Neural cell (in vitro differentiated cells): ENCODE results near the gene XAGE1B. TPM values are rescaled to one million over a fixed set of nuclear protein-coding genes. Genes with fewer than 3 reads are reported as not detected.
"Not testable (repeated sequence)": the region's sequence is repeated elsewhere in the genome, so short reads cannot be mapped to it uniquely, and the experiment has no call there.

Experiments used
- H2AFZ ChIP-seq: fragments of 200-600, 300-800 bp; sonication (generic), shearing (Covaris generic); 2 replicates; pipeline ENCODE4 v1.6.0; 2014; ENCODE audit warnings: low read depth, mild to moderate bottlenecking, antibody characterized with exemption, low read length, moderate library complexity
- H3F3A ChIP-seq: fragments of 200-600 bp; shearing (Covaris generic); 2 replicates; pipeline ENCODE4 v1.6.1; 2016; ENCODE audit warnings: mild to moderate bottlenecking, moderate library complexity, mixed read lengths, antibody characterized with exemption, low read length; ENCODE audit not compliant: insufficient read depth, poor library complexity, severe bottlenecking
- H3K27ac ChIP-seq: fragments of 200-600, 300-800 bp; sonication (generic), shearing (Covaris generic); 2 replicates; pipeline ENCODE4 v1.5.1; 2014; ENCODE audit warnings: mild to moderate bottlenecking, low read length, moderate library complexity
- H3K27me3 ChIP-seq: fragments of 300-800, 200-600 bp; sonication (generic), shearing (Covaris generic); 2 replicates; pipeline ENCODE4 v1.6.0; 2014; ENCODE audit warnings: mild to moderate bottlenecking, low read depth, low read length, moderate library complexity; ENCODE audit not compliant: insufficient read depth
- H3K36me3 ChIP-seq: fragments of 300-800, 200-600 bp; sonication (generic), shearing (Covaris generic); 2 replicates; pipeline ENCODE4 v1.5.1; 2014; ENCODE audit warnings: mild to moderate bottlenecking, antibody characterized with exemption, low read length, moderate library complexity; ENCODE audit not compliant: insufficient read depth
- H3K4me2 ChIP-seq: fragments of 300-800, 200-600 bp; sonication (generic), shearing (Covaris generic); 2 replicates; pipeline ENCODE4 v1.6.0; 2014; ENCODE audit warnings: mild to moderate bottlenecking, low read length
- H3K4me3 ChIP-seq: fragments of 300-800, 200-600 bp; sonication (generic), shearing (Covaris generic); 2 replicates; pipeline ENCODE4 v1.5.1; 2014; ENCODE audit warnings: mild to moderate bottlenecking, low read length, moderate library complexity
- H3K79me2 ChIP-seq: fragments of 200-600 bp; shearing (Covaris generic); replicated peaks from 2 replicates; pipeline ENCODE4 v1.6.0; 2014; ENCODE audit warnings: mild to moderate bottlenecking, low read length, moderate library complexity; ENCODE audit not compliant: insufficient read depth
- H3K9ac ChIP-seq: fragments of 300-800, 200-600 bp; sonication (generic), shearing (Covaris generic); 2 replicates; pipeline ENCODE4 v1.6.1; 2016; ENCODE audit warnings: mild to moderate bottlenecking, low read length, mixed read lengths
- H3K9me2 ChIP-seq: fragments of 200-600 bp; shearing (Covaris generic); 2 replicates; pipeline ENCODE4 v1.6.1; 2016; ENCODE audit warnings: mild to moderate bottlenecking, low read length, mixed read lengths; ENCODE audit not compliant: insufficient read depth
- H3K9me3 ChIP-seq: fragments of 200-600, 300-800 bp; sonication (generic), shearing (Covaris generic); 2 replicates; pipeline ENCODE4 v1.6.1; 2016; ENCODE audit warnings: mild to moderate bottlenecking, mixed run types, low read length, moderate library complexity, mixed read lengths
- H4K20me1 ChIP-seq: fragments of 200-600 bp; shearing (Covaris generic); 2 replicates; pipeline ENCODE4 v1.6.1; 2016; ENCODE audit warnings: mild to moderate bottlenecking, mixed run types; ENCODE audit not compliant: insufficient read depth
- EP300 ChIP-seq: fragments of 450-650 bp; conservative IDR thresholded peaks from 2 replicates; pipeline ENCODE4 v1.6.1; 2014; ENCODE audit warnings: antibody characterized with exemption, mild to moderate bottlenecking, moderate library complexity; ENCODE audit not compliant: poor library complexity, severe bottlenecking
- EZH2 ChIP-seq: fragments of 200-600, 300-800 bp; shearing (Covaris generic), sonication (generic); IDR thresholded peaks from 2 replicates; pipeline ENCODE4 v1.6.1; 2014; ENCODE audit warnings: antibody characterized with exemption, low read length, borderline replicate concordance, mild to moderate bottlenecking; ENCODE audit not compliant: insufficient read depth, poor library complexity, severe bottlenecking
- MXI1 ChIP-seq: fragments of 450-650 bp; conservative IDR thresholded peaks from 2 replicates; pipeline ENCODE4 v1.6.1; 2014; ENCODE audit warnings: antibody characterized with exemption, mild to moderate bottlenecking; ENCODE audit not compliant: poor library complexity, severe bottlenecking
- POLR2AphosphoS5 ChIP-seq: IDR thresholded peaks from 2 replicates; pipeline ENCODE4 v1.6.1; 2012
- RAD21 ChIP-seq: fragments of 450-650 bp; conservative IDR thresholded peaks from 2 replicates; pipeline ENCODE4 v1.6.1; 2014; ENCODE audit warnings: antibody characterized with exemption, mild to moderate bottlenecking, moderate library complexity
- SMC3 ChIP-seq: fragments of 450-650 bp; conservative IDR thresholded peaks from 2 replicates; pipeline ENCODE4 v1.6.1; 2014; ENCODE audit warnings: antibody characterized with exemption, mild to moderate bottlenecking, moderate library complexity; ENCODE audit not compliant: poor library complexity
- TAF1 ChIP-seq: IDR thresholded peaks from 2 replicates; pipeline ENCODE4 v1.6.1; 2012; ENCODE audit warnings: low read depth
- polyA plus RNA-seq: library from polyadenylated mRNA; depleted of rRNA; stranded (reverse); fragments of >200 nt; gene quantifications from 2 replicates; pipeline ENCODE4 v1.2.3, GENCODE V29; 2014
- TF ChIP-seq, protein P1 (sequence below): IDR thresholded peaks from 2 replicates; pipeline ENCODE4 v1.6.1; 2012; ENCODE audit warnings: borderline replicate concordance
- TF ChIP-seq, protein P2 (sequence below): fragments of 450-650 bp; IDR thresholded peaks from 2 replicates; pipeline ENCODE4 v1.5.1; 2014; ENCODE audit warnings: antibody characterized with exemption, mild to moderate bottlenecking, moderate library complexity; ENCODE audit not compliant: poor library complexity, severe bottlenecking

XAGE1B gene
- polyA plus RNA-seq, 1 donor from 2014 or later = not detected

DNA sequence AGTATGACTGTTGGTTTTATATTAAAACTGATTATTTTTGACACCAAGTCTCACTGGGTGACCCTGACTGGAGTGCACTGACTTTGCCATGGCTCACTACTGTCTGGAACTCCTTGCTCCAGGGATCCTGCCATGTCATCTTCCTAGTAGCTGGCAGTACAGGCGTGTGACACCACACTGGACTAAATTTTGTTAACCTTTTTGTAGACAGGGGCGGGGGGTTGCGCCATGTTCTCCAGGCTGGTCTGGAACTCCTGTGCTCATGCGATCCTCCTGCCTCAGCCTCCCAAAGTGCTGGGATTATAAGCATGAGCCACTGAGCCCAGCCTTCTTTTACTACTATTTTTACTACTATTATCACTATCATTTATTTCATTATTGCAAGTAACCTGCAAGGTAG, 12.3 kb downstream of the XAGE1B start:
- Histone ChIP-seq H3K27me3 (no peaks in the 10 kb centered on the region), H3K9ac (no peak overlapping the region), H3K27ac (no peak overlapping the region), H3K79me2 (no peaks in the 10 kb centered on the region), H2AFZ (no peak overlapping the region), H4K20me1 (no peaks in the 10 kb centered on the region), H3K4me2 (no peak overlapping the region), H3K36me3 (no peaks in the 10 kb centered on the region), H3F3A (no peaks in the 10 kb centered on the region), H3K9me3 (no peaks in the 10 kb centered on the region), H3K4me3 (no peak overlapping the region), H3K9me2 (no peaks in the 10 kb centered on the region)
- TF ChIP-seq RAD21 (no peak), TAF1 (no peak), SMC3 (no peak), MXI1 (no peak), EZH2 (no peak), EP300 (no peak), POLR2AphosphoS5 (no peak)
- TF ChIP-seq, protein P1, sequence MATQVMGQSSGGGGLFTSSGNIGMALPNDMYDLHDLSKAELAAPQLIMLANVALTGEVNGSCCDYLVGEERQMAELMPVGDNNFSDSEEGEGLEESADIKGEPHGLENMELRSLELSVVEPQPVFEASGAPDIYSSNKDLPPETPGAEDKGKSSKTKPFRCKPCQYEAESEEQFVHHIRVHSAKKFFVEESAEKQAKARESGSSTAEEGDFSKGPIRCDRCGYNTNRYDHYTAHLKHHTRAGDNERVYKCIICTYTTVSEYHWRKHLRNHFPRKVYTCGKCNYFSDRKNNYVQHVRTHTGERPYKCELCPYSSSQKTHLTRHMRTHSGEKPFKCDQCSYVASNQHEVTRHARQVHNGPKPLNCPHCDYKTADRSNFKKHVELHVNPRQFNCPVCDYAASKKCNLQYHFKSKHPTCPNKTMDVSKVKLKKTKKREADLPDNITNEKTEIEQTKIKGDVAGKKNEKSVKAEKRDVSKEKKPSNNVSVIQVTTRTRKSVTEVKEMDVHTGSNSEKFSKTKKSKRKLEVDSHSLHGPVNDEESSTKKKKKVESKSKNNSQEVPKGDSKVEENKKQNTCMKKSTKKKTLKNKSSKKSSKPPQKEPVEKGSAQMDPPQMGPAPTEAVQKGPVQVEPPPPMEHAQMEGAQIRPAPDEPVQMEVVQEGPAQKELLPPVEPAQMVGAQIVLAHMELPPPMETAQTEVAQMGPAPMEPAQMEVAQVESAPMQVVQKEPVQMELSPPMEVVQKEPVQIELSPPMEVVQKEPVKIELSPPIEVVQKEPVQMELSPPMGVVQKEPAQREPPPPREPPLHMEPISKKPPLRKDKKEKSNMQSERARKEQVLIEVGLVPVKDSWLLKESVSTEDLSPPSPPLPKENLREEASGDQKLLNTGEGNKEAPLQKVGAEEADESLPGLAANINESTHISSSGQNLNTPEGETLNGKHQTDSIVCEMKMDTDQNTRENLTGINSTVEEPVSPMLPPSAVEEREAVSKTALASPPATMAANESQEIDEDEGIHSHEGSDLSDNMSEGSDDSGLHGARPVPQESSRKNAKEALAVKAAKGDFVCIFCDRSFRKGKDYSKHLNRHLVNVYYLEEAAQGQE = no peak
- TF ChIP-seq, protein P2, sequence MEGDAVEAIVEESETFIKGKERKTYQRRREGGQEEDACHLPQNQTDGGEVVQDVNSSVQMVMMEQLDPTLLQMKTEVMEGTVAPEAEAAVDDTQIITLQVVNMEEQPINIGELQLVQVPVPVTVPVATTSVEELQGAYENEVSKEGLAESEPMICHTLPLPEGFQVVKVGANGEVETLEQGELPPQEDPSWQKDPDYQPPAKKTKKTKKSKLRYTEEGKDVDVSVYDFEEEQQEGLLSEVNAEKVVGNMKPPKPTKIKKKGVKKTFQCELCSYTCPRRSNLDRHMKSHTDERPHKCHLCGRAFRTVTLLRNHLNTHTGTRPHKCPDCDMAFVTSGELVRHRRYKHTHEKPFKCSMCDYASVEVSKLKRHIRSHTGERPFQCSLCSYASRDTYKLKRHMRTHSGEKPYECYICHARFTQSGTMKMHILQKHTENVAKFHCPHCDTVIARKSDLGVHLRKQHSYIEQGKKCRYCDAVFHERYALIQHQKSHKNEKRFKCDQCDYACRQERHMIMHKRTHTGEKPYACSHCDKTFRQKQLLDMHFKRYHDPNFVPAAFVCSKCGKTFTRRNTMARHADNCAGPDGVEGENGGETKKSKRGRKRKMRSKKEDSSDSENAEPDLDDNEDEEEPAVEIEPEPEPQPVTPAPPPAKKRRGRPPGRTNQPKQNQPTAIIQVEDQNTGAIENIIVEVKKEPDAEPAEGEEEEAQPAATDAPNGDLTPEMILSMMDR = no peak

DNA sequence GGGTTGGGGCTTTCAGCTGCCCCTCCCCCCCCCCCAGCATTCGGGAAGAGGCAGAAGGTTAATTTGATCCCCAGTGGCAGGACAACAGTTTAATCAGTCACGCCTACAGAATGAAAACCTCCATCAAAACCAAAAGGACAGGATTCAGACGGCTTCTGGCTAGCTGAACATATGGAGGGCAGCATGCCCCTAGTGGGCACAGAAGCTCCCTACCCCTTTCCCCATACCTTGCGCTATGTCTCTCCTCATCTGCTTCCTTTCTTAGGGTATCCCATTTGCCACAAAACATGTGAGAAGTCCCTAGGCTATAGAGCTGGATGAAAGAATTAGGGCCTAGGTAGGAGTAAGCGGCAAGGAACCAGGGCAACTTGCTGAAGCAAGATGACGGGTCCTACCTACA, 15.5 kb downstream of the XAGE1B start:
- not testable (repeated sequence) for H3F3A ChIP-seq, H4K20me1 ChIP-seq, H2AFZ ChIP-seq, H3K27me3 ChIP-seq, H3K9me2 ChIP-seq, H3K4me3 ChIP-seq, H3K9me3 ChIP-seq, H3K9ac ChIP-seq, H3K27ac ChIP-seq, H3K79me2 ChIP-seq, H3K4me2 ChIP-seq, H3K36me3 ChIP-seq

DNA sequence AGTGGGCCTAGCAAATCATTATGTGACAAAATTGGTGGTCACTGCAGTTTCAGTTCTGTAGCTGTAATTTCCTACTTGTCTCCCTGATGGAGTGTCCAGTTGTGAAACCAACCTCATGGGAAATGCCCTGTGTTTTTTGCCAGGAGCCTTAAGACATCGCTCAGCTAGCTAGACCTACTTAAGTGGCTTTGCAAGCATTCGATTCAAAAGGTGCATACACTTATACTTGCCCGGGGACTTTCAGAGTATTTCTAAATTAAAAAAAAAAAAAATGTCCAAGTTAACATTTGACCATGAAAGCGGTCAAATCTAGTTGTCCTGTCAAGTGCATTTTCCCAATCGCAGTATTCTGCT, 20.5 kb downstream of the XAGE1B start:
- H3K9ac ChIP-seq, H3K4me3 ChIP-seq, H3K4me2 ChIP-seq, H3F3A ChIP-seq, H4K20me1 ChIP-seq, H3K9me3 ChIP-seq, H3K79me2 ChIP-seq, H3K9me2 ChIP-seq, H3K27ac ChIP-seq, H3K36me3 ChIP-seq, H2AFZ ChIP-seq, H3K27me3 ChIP-seq: not testable (repeated sequence)

DNA sequence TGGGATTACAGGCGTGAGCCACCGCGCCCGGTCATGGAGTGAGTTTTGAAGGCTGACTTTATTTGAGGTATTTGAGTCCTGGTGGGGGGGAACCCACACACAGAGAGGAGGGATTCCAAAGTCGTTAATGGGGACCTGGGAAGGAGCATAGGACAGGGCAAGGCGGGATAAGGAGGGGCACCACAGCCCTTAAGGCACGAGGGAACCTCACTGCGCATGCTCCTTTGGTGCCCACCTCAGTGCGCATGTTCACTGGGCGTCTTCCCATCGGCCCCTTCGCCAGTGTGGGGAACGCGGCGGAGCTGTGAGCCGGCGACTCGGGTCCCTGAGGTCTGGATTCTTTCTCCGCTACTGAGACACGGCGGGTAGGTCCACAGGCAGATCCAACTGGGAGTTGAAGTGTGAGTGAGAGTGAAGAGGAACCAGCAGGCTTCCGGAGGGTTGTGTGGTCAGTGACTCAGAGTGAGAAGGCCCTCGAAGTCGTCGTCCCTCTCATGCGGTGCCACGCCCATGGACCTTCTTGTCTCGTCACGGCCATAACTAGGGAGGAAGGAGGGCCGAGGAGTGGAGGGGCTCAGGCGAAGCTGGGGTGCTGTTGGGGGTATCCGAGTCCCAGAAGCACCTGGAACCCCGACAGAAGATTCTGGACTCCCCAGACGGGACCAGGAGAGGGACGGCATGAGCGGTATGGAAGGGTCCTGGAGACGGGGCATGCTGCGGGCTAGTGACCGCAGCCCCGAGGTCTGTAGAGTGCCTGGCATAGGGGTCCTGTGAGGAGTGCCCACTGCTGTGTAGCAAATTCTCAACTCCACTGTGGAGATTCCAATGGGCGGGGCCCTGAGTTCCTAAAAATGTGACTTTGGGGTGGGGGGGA, 21.1 kb downstream of the XAGE1B start, which contains the start of gene XAGE1A:
Gene XAGE1A (plus strand): TSS at position 264 of the 874 bp plus-strand sequence. CDS start 1,554 bp downstream, outside the sequence.
- H3K27me3 ChIP-seq, H3K4me3 ChIP-seq, H3K9me3 ChIP-seq, H3K9me2 ChIP-seq, H3K27ac ChIP-seq, H2AFZ ChIP-seq, H3F3A ChIP-seq, H3K9ac ChIP-seq, H3K79me2 ChIP-seq, H3K4me2 ChIP-seq, H4K20me1 ChIP-seq, H3K36me3 ChIP-seq: not testable (repeated sequence)

DNA sequence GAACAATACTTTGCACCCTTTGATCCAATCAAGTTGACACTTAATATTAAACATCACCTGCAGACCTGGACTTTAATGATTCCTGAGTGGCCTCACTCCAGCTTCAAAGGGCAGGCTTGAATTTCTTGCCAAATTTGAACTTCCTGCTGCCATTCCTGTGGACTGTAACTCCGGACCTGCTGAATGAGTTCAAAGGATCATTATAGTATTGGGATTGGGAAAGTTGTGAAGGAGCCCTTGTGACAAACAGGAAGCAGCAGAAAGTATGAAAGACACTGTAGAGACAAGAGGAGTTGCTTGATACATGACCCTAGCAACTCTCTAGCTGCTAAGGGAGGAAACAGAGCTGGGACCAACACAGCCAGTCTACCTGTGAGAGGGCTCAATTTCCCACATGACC, 45.6 kb downstream of the XAGE1B start:
- H3K79me2 ChIP-seq, H3K9me3 ChIP-seq, H3K4me2 ChIP-seq, H2AFZ ChIP-seq, H3K27ac ChIP-seq, H4K20me1 ChIP-seq, H3K27me3 ChIP-seq, H3K4me3 ChIP-seq, H3K9ac ChIP-seq, H3K9me2 ChIP-seq, H3K36me3 ChIP-seq, H3F3A ChIP-seq: not testable (repeated sequence)
